H9 (cell line): ENCODE data around the gene JAKMIP1. TPM values are rescaled to one million over a fixed set of nuclear protein-coding genes. Genes with fewer than 3 reads are reported as not detected.

Experiments used
- DNase-seq: peaks from one replicate; pipeline ENCODE4 v3.0.0-alpha.2; 2017
- H2AFZ ChIP-seq: one replicate; pipeline ENCODE4 v1.6.1; 2013; ENCODE audit warnings: mild to moderate bottlenecking, low read length, control low read depth, moderate library complexity
- H2AK5ac ChIP-seq: 2 replicates; pipeline ENCODE4 v1.6.1; 2013; ENCODE audit warnings: low read length, control low read depth, mixed read lengths; ENCODE audit not compliant: insufficient read length
- H2BK120ac ChIP-seq: one replicate; pipeline ENCODE4 v1.6.1; 2013; ENCODE audit warnings: low read depth, mild to moderate bottlenecking, low read length, control low read depth, inconsistent platforms; ENCODE audit not compliant: poor library complexity, severe bottlenecking
- H2BK12ac ChIP-seq: 2 replicates; pipeline ENCODE4 v1.6.1; 2013; ENCODE audit warnings: low read length, control low read depth, mixed read lengths, low read depth; ENCODE audit not compliant: insufficient read length
- H2BK15ac ChIP-seq: 2 replicates; pipeline ENCODE4 v1.6.1; 2013; ENCODE audit warnings: low read depth, low read length, control low read depth
- H2BK20ac ChIP-seq: one replicate; pipeline ENCODE4 v1.6.1; 2013; ENCODE audit warnings: low read depth, mild to moderate bottlenecking, low read length, control low read depth, inconsistent platforms; ENCODE audit not compliant: poor library complexity, severe bottlenecking
- H2BK5ac ChIP-seq: 2 replicates; pipeline ENCODE4 v1.6.1; 2013; ENCODE audit warnings: low read length, control low read depth, mixed read lengths; ENCODE audit not compliant: insufficient read length
- H3K14ac ChIP-seq: 2 replicates; pipeline ENCODE4 v1.6.1; 2013; ENCODE audit warnings: low read length, control low read depth; ENCODE audit not compliant: insufficient read depth
- H3K18ac ChIP-seq: 2 replicates; pipeline ENCODE4 v1.6.1; 2013; ENCODE audit warnings: low read depth, mild to moderate bottlenecking, mixed read lengths, low read length, control low read depth; ENCODE audit not compliant: insufficient read length
- H3K23ac ChIP-seq: 2 replicates; pipeline ENCODE4 v1.6.1; 2013; ENCODE audit warnings: low read length, control low read depth, mixed read lengths, low read depth; ENCODE audit not compliant: insufficient read length
- H3K23me2 ChIP-seq: 2 replicates; pipeline ENCODE4 v1.6.1; 2013; ENCODE audit warnings: low read depth, mild to moderate bottlenecking, mixed read lengths, low read length, control low read depth; ENCODE audit not compliant: insufficient read length, poor library complexity, severe bottlenecking
- H3K27ac ChIP-seq: 2 replicates; pipeline ENCODE4 v1.5.1; 2013; ENCODE audit warnings: low read length, control low read depth, mixed read lengths, low read depth; ENCODE audit not compliant: insufficient read length
- H3K27me3 ChIP-seq: 2 replicates; pipeline ENCODE4 v1.6.1; 2013; ENCODE audit warnings: low read length, control low read depth, inconsistent platforms; ENCODE audit not compliant: insufficient read depth
- H3K4ac ChIP-seq: 2 replicates; pipeline ENCODE4 v1.6.1; 2013; ENCODE audit warnings: low read depth, mild to moderate bottlenecking, control low read depth, inconsistent platforms, low read length, moderate library complexity
- H3K4me1 ChIP-seq: 2 replicates; pipeline ENCODE4 v1.6.1; 2013; ENCODE audit warnings: low read length, control low read depth, inconsistent platforms; ENCODE audit not compliant: insufficient read depth
- H3K4me2 ChIP-seq: 2 replicates; pipeline ENCODE4 v1.6.1; 2013; ENCODE audit warnings: low read length, control low read depth, mixed read lengths; ENCODE audit not compliant: insufficient read length, insufficient read depth
- H3K56ac ChIP-seq: 2 replicates; pipeline ENCODE4 v1.6.1; 2013; ENCODE audit warnings: low read depth, mild to moderate bottlenecking, mixed read lengths, low read length, control low read depth; ENCODE audit not compliant: insufficient read length
- H3K79me1 ChIP-seq: 2 replicates; pipeline ENCODE4 v1.6.1; 2013; ENCODE audit warnings: low read depth, mild to moderate bottlenecking, moderate library complexity, low read length, control low read depth, inconsistent platforms; ENCODE audit not compliant: insufficient read depth, poor library complexity, severe bottlenecking
- H3K79me2 ChIP-seq: 2 replicates; pipeline ENCODE4 v1.6.1; 2013; ENCODE audit warnings: low read length, control low read depth, inconsistent platforms; ENCODE audit not compliant: insufficient read depth
- H3K9ac ChIP-seq: 2 replicates; pipeline ENCODE4 v1.6.1; 2013; ENCODE audit warnings: low read length, control low read depth, mixed read lengths; ENCODE audit not compliant: insufficient read length; ENCODE audit errors: extremely low read depth
- H3K9me3 ChIP-seq: one replicate; pipeline ENCODE4 v1.6.1; 2013; ENCODE audit warnings: low read depth, low read length, inconsistent platforms; ENCODE audit not compliant: control insufficient read depth
- H3T11ph ChIP-seq: one replicate; pipeline ENCODE4 v1.6.1; 2013; ENCODE audit warnings: mild to moderate bottlenecking, low read length, control low read depth, inconsistent platforms
- H4K20me1 ChIP-seq: one replicate; pipeline ENCODE4 v1.6.1; 2013; ENCODE audit not compliant: control insufficient read depth, insufficient read length, insufficient read depth
- H4K5ac ChIP-seq: 2 replicates; pipeline ENCODE4 v1.6.1; 2013; ENCODE audit warnings: low read depth, mild to moderate bottlenecking, mixed read lengths, low read length, control low read depth; ENCODE audit not compliant: insufficient read length
- H4K8ac ChIP-seq: replicated peaks from 2 replicates; pipeline ENCODE4 v1.6.1; 2013; ENCODE audit warnings: low read length, control low read depth, mixed read lengths, low read depth; ENCODE audit not compliant: insufficient read length
- H4K91ac ChIP-seq: 2 replicates; pipeline ENCODE4 v1.6.1; 2013; ENCODE audit warnings: low read depth, mild to moderate bottlenecking, moderate library complexity, mixed read lengths, low read length, control low read depth; ENCODE audit not compliant: insufficient read length
- H3K27ac Mint-ChIP-seq, 3 experiments: 2 replicates in 2 of 3; 3 replicates in 1 of 3; pipeline ENCODE4 v1.8.0; 2020 to 2021; ENCODE audit warnings: mixed read lengths in 3 of 3, mild to moderate bottlenecking in 1 of 3, moderate library complexity in 1 of 3
- H3K27me3 Mint-ChIP-seq: 2 replicates; pipeline ENCODE4 v1.8.0; 2021; ENCODE audit warnings: low read depth, mild to moderate bottlenecking, moderate library complexity, mixed read lengths
- H3K36me3 Mint-ChIP-seq, 3 experiments: 2 replicates in 2 of 3; 3 replicates in 1 of 3; pipeline ENCODE4 v1.8.0; 2020 to 2021; ENCODE audit warnings: low read depth in 3 of 3, mixed read lengths in 3 of 3; ENCODE audit not compliant: insufficient read depth in 1 of 3
- H3K4me1 Mint-ChIP-seq, 2 experiments: 2 replicates each; pipeline ENCODE4 v1.8.0; 2020; ENCODE audit warnings: mixed read lengths in 2 of 2
- H3K4me3 Mint-ChIP-seq, 2 experiments: 2 replicates in 1 of 2; 3 replicates in 1 of 2; pipeline ENCODE4 v1.8.0; 2020 to 2021; ENCODE audit warnings: mild to moderate bottlenecking in 2 of 2, mixed read lengths in 2 of 2, moderate library complexity in 1 of 2
- H3K9me3 Mint-ChIP-seq, 2 experiments: 2 replicates in 1 of 2; 3 replicates in 1 of 2; pipeline ENCODE4 v1.8.0; 2020; ENCODE audit warnings: mild to moderate bottlenecking in 2 of 2, mixed read lengths in 2 of 2, moderate library complexity in 1 of 2
- WGBS: extraction: QIAGEN DNeasy Blood & Tissue Kit; methylation state at CpG from one replicate; pipeline ENCODE4 v1.1.7; 2013; ENCODE audit warnings: missing lambda C conversion rate, low lambda C conversion rate, mixed read lengths; ENCODE audit not compliant: insufficient read length; ENCODE audit errors: extremely low coverage; 5-methylcytosine and 5-hydroxymethylcytosine counted together
- total RNA-seq: library from RNA; stranded (reverse); gene quantifications from 2 replicates; pipeline ENCODE4 v1.2.1, GENCODE V29; 2021
- TF ChIP-seq, protein P1 (sequence below): fragments of 200-600 bp; sonication (generic); conservative IDR thresholded peaks from 3 replicates; pipeline ENCODE4 v1.8.0; 2021; ENCODE audit warnings: antibody characterized with exemption, mild to moderate bottlenecking

JAKMIP1 gene
- total RNA-seq, 1 experiment from 2014 or later, result 1.5 TPM

DNA sequence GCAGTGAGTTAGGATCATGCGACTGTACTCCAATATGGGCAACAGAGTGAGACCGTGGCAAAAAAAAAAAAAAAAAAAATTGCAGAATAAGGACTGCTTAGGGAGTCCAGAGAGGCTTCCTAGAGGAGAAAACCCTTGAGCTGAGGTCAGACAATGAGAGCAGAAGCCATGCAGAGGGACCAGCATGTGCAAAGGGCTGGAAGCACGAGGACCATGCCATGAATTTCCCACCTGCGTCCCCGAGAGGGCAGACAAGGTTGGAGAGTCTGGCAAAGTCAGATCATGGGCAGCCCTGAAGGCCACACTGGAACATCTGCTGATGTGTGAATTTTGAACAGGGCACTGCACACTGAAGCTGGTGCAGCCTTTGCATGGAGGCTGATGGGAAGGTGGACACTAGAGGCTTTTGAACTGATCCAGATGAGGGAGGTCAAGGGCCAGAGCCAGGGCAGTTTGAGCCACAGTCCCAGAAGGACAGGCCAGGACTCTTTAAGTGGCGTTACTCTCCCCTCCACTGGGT lies 6.5 kb upstream of the JAKMIP1 start:
- no peak overlapping the region for H3K27ac Mint-ChIP-seq
- no peak overlapping the region for H4K5ac ChIP-seq
- H2BK15ac ChIP-seq, result no peak overlapping the region

More for the DNA sequence above, 6.5 kb upstream of the JAKMIP1 start:
- no peak overlapping the region for H3K4me3 Mint-ChIP-seq
- H3K27me3 ChIP-seq, result no peaks in the 10 kb centered on the region; the same call in 1 of the 2 replicates
- H2BK120ac ChIP-seq, result no peak overlapping the region
- H3K4me2 ChIP-seq, result no peak overlapping the region
- H3K9me3 ChIP-seq, result no peaks in the 10 kb centered on the region
- no peaks in the 10 kb centered on the region for H3K23me2 ChIP-seq
- H3K27me3 Mint-ChIP-seq, result peaks cover 46% of the 10 kb centered on the region
- H4K8ac ChIP-seq, result no peak overlapping the region
- H2AK5ac ChIP-seq, result no peak overlapping the region
- no peak overlapping the region for H3K27ac ChIP-seq
- no peaks in the 10 kb centered on the region for H3K79me1 ChIP-seq
- H4K91ac ChIP-seq, result no peak overlapping the region
- TF ChIP-seq, protein P1, sequence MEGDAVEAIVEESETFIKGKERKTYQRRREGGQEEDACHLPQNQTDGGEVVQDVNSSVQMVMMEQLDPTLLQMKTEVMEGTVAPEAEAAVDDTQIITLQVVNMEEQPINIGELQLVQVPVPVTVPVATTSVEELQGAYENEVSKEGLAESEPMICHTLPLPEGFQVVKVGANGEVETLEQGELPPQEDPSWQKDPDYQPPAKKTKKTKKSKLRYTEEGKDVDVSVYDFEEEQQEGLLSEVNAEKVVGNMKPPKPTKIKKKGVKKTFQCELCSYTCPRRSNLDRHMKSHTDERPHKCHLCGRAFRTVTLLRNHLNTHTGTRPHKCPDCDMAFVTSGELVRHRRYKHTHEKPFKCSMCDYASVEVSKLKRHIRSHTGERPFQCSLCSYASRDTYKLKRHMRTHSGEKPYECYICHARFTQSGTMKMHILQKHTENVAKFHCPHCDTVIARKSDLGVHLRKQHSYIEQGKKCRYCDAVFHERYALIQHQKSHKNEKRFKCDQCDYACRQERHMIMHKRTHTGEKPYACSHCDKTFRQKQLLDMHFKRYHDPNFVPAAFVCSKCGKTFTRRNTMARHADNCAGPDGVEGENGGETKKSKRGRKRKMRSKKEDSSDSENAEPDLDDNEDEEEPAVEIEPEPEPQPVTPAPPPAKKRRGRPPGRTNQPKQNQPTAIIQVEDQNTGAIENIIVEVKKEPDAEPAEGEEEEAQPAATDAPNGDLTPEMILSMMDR, result no peak
- WGBS, result no CpG with 5 or more reads among the region's 6 CpGs
- no peak overlapping the region for H3K18ac ChIP-seq
- no peak overlapping the region for H2BK20ac ChIP-seq
- H3K9me3 Mint-ChIP-seq, result no peaks in the 10 kb centered on the region
- H4K20me1 ChIP-seq, result no peaks in the 10 kb centered on the region
- H3K4me1 Mint-ChIP-seq, result peaks cover 6 to 11% of the 10 kb centered on the region in 2 experiments; a peak in 2 of 4 replicates
- H3K9ac ChIP-seq, result no peak overlapping the region
- no peaks in the 10 kb centered on the region for H3K4me1 ChIP-seq
- H3K36me3 Mint-ChIP-seq, result no peaks in the 10 kb centered on the region
- H3K23ac ChIP-seq, result no peak overlapping the region
- no peaks in the 10 kb centered on the region for H3K79me2 ChIP-seq
- DNase-seq, result no peak
- no peak overlapping the region for H3K14ac ChIP-seq
- no peak overlapping the region for H2BK12ac ChIP-seq
- no peak overlapping the region for H2AFZ ChIP-seq
- H3K56ac ChIP-seq, result no peak overlapping the region
- no peak overlapping the region for H3T11ph ChIP-seq
- H3K4ac ChIP-seq, result no peak overlapping the region
- H2BK5ac ChIP-seq, result no peak overlapping the region
